ENCODE data around the gene LMAN2.

LMAN2 gene

DNA sequence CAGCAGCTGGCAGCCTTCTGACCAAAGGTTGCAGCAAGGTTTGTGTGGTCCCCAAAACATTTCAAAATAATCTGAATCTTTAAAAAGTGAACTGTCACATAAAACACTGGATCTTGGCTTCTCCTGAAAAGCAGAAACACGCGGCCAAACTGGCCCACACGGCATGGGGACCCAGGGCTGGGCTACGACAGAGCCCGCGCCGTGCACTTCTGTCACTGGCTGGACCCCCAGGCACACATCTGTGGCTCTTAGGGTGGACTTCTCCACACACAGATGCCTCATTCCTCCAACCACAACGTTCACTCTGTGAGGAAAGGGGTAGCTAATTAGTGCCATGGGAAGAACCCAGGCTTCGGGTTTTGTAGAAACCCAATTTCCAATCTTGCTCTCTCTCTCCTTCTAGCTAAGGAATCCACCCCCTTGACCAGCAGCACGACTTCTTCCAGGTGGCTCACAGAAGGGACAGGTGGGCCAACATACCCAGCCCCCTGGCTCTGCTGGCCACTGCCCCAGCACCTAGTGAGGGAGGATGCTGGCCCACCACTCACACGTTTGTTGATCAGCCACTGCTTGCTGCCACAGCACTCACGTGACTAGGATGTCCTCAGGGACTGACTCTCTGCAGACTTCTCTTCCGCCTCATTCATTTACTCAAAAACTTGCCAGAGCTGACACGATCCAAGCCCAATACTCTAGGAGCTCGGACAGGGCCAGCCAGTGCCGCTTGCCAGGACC is 17.9 kb downstream of the LMAN2 start:
- Histone ChIP-seq H3K4me2 (peak overlapping the region; percentile 74 to 98 (median 90)), H3K4me1 (peaks cover 68 to 100% (median 97%) of the 10 kb centered on the region in 10 experiments), H3K27me3 (no peaks in the 10 kb centered on the region), H3K9ac (peak overlapping the region in 8 of 11 experiments; percentile 55 to 83 (median 76); a peak in 16 of 22 replicates), H4K20me1 (peaks cover 10 to 100% (median 64%) of the 10 kb centered on the region in 11 experiments; a peak in 21 of 22 replicates), H3K36me3 (peaks cover 45 to 91% (median 71%) of the 10 kb centered on the region in 11 experiments), H3K27ac (peak overlapping the region in 9 of 11 experiments; percentile 2 to 92 (median 83); a peak in 16 of 22 replicates), H3K4me3 (peak overlapping the region in 5 of 10 experiments; percentile 21 to 55 (median 29); a peak in 7 of 20 replicates), H3K9me3 (replicated peaks in 1 of 11) (no peaks in the 10 kb centered on the region)
- TF ChIP-seq Cebpa-rat (IDR thresholded peaks at IDR 0.05): peak in 1 of 11 experiments; percentile 21; a peak in 1 of 22 replicates

DNA sequence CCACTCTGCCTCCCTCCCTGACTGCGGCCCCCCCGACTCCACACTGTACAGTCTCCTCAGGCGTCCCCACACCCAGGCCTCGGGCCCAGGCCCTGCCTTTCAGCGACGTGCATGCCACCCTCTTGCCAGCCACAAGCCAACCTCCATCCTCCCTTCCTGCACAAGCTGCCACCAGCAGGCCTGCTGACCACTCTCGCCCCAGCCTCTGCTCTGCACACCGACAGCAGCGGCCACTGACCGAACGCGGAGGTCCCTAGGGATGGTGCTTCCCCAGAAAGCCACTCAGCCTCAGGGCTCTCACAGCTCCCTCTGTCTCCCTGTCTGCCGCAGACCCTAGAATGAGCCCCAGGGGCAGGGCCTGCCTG is 18.6 kb downstream of the LMAN2 start:
- H3K9me3 ChIP-seq (replicated peaks in 1 of 11): no peaks in the 10 kb centered on the region
- peaks cover 3 to 100% (median 57%) of the 10 kb centered on the region in 11 experiments; a peak in 20 of 22 replicates for H4K20me1 ChIP-seq
- peak overlapping the region in 6 of 10 experiments; percentile 2 to 55 (median 26); a peak in 10 of 20 replicates for H3K4me3 ChIP-seq
- TF ChIP-seq Cebpa-rat (IDR thresholded peaks at IDR 0.05): no peak
- H3K27me3 ChIP-seq: no peaks in the 10 kb centered on the region
- peak overlapping the region in 9 of 11 experiments; percentile 44 to 92 (median 83); a peak in 18 of 22 replicates for H3K27ac ChIP-seq
- H3K4me2 ChIP-seq: peak overlapping the region; percentile 74 to 98 (median 90)
- peaks cover 42 to 84% (median 66%) of the 10 kb centered on the region in 11 experiments for H3K36me3 ChIP-seq
- peaks cover 69 to 100% (median 97%) of the 10 kb centered on the region in 10 experiments for H3K4me1 ChIP-seq
- peak overlapping the region in 9 of 11 experiments; percentile 52 to 83 (median 75); a peak in 17 of 22 replicates for H3K9ac ChIP-seq

DNA sequence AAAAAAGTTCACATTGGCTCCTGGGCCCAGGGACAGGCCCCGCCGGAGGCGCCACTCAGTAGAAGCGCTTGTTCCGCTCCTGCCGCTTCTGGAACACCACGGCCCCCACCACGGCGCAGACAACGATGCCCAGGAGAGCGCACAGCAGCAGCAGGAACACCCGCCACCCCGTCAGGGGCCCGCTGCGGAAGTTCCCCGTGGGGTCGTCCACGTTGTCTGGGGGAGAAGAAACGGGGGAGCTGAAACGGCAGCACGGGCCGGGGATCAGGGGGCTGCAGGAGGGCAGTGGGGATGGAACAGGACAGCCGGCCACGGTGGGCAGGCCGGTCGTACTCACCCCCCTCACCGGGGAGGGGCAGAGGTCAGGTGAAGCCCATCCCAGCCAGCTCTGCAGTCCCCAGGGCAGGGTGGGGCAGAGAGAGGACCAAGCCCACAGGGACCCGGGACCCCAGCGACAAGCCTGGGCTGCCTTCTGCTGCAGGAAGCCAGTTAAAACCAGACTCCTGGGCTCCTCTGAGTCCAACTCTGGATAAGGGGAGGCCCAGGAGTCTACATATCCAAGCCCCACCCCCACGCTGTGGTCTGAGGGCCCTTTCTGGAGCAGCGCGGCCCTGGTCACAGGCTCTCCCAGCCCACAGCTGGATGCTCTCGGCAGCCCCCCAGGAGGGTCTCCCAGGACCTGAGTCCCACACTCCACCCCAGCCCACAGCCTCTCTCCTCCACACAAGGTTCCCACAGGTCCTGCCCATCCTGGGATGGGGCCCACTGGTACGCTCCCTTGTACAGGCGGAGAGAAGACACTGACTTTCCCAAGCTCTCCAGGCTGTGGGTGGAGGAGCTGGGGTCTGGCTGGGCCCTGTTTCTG is 19.2 kb downstream of the LMAN2 start:
- peaks cover 75 to 100% (median 97%) of the 10 kb centered on the region in 10 experiments for H3K4me1 ChIP-seq
- H3K4me2 ChIP-seq: peak overlapping the region; percentile 74 to 98 (median 90)
- peak overlapping the region in 9 of 11 experiments; percentile 44 to 92 (median 83); a peak in 18 of 22 replicates for H3K27ac ChIP-seq
- no peak for TF ChIP-seq Cebpa-rat (IDR thresholded peaks at IDR 0.05)
- H3K9me3 ChIP-seq (replicated peaks in 1 of 11): no peaks in the 10 kb centered on the region
- peak overlapping the region in 7 of 10 experiments; percentile 2 to 55 (median 27); a peak in 10 of 20 replicates for H3K4me3 ChIP-seq
- peaks cover 36 to 78% (median 59%) of the 10 kb centered on the region in 11 experiments for H3K36me3 ChIP-seq
- peak overlapping the region in 9 of 11 experiments; percentile 52 to 83 (median 75); a peak in 19 of 22 replicates for H3K9ac ChIP-seq
- no peaks in the 10 kb centered on the region for H3K27me3 ChIP-seq
- peaks cover 0 to 100% (median 50%) of the 10 kb centered on the region in 11 experiments; a peak in 19 of 22 replicates for H4K20me1 ChIP-seq

DNA sequence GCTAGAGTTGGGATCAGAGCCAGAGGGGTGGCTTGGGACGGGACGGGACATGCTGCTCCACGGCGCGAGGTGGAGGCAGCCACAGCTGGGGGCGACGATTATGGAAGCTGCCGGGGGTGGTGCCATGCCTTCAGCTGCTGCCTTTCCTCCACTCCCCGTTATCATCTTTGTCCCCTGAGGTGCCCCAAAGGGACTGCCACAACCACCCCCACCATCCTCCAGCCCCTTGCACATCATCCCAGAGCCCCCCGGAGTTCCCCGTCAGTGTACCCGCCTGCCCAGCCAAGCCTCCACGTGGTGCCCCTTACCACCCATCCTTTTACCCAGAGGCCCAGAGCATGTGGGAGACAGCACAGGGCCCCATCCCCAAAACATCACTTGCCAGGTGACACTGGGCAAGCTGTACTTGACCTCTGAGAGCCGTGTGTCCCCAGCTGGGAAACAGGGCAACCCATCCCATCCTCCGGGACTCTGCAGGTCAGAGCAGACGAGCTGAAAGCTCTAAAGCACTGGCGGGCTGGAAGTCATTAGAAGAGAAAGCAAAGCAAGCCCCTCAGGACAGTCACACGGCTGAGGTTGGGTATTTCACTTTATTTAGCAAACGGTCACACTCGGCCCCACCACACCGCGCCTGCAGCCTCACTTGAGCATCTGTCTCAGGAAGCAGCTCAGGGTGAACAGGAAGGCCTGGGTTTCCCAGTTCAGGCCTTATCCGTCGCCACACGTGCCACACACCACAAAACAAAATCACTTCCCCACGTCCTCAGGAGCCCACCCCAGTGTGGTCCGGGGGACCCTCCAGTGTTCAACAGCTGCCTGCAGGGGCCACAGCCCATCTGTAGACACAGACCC is 20.3 kb downstream of the LMAN2 start:
- peak overlapping the region in 9 of 11 experiments; percentile 44 to 92 (median 83); a peak in 18 of 22 replicates for H3K27ac ChIP-seq
- H3K9ac ChIP-seq: peak overlapping the region in 10 of 11 experiments; percentile 14 to 83 (median 74); a peak in 17 of 22 replicates
- peaks cover 0 to 95% (median 41%) of the 10 kb centered on the region in 11 experiments; a peak in 19 of 22 replicates for H4K20me1 ChIP-seq
- peaks cover 25 to 70% (median 51%) of the 10 kb centered on the region in 11 experiments; a peak in 21 of 22 replicates for H3K36me3 ChIP-seq
- peak overlapping the region; percentile 74 to 98 (median 90) for H3K4me2 ChIP-seq
- TF ChIP-seq Cebpa-rat (IDR thresholded peaks at IDR 0.05): peak in 1 of 11 experiments; percentile 61; a peak in 2 of 22 replicates
- H3K4me1 ChIP-seq: peaks cover 71 to 95% (median 89%) of the 10 kb centered on the region in 10 experiments
- peak overlapping the region in 6 of 10 experiments; percentile 2 to 55 (median 28); a peak in 8 of 20 replicates for H3K4me3 ChIP-seq
- no peaks in the 10 kb centered on the region for H3K9me3 ChIP-seq (replicated peaks in 1 of 11)
- no peaks in the 10 kb centered on the region for H3K27me3 ChIP-seq

DNA sequence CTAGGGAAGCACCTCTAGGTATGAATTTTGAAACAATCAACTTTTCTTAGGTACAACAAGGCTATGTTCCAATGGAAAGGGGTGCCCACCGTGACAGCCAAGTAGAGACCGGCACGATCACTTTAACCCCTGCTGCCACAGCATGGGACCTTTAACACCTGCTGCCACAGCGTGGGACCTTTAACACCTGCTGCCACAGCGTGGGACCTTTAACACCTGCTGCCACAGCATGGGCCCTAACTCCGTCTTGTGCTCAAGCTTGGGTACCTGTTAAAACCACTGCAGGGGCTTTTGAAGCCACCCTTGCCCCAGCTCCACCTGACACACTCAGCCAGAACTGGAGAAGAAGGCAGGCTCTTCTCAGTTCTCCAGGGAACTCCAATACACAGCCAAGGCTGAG is 21.6 kb downstream of the LMAN2 start:
- Histone ChIP-seq H3K4me3 (no peak overlapping the region), H3K9me3 (replicated peaks in 1 of 11) (no peaks in the 10 kb centered on the region), H3K4me2 (peak overlapping the region in 9 of 11 experiments; percentile 81 to 98 (median 91); a peak in 17 of 22 replicates), H3K27me3 (no peaks in the 10 kb centered on the region), H3K4me1 (peaks cover 61 to 95% (median 86%) of the 10 kb centered on the region in 10 experiments), H3K9ac (peak overlapping the region in 6 of 11 experiments; percentile 73 to 83 (median 78); a peak in 6 of 22 replicates), H3K36me3 (peaks cover 16 to 68% (median 41%) of the 10 kb centered on the region in 11 experiments), H4K20me1 (peaks cover 0 to 93% (median 28%) of the 10 kb centered on the region in 11 experiments; a peak in 19 of 22 replicates), H3K27ac (peak overlapping the region in 5 of 11 experiments; percentile 83 to 92 (median 85); a peak in 8 of 22 replicates)
- no peak for TF ChIP-seq Cebpa-rat (IDR thresholded peaks at IDR 0.05)

DNA sequence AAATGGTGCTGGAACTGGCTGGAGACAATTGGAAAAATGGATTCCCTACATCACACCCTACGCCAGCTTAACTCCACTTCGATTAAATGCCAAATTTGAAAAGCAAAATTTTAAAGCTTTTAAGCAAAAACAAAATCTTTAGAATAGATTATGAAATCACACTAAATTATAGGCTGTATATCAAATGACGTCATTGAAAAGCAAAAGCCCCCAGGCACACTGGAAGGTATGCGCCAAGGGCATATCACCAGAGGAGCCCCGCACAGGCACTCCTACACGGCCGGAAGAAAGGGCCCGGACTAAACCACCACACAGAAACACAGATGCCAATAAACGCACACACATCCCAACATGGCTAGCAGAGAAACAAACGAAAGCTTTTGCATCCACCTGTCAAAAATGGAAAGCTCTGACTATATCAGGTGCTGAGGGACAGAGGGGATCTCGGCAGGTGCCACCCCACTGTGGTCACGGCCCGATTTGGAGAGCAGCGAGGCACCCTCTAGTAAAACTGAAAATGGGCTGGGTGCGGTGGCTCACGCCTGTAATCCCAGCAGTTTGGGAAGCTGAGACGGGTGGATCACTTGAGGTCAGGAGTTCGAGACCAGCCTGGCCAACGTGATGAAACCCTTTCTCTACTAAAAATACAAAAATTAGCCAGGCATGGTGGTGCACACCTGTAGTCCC is 22.8 kb downstream of the LMAN2 start:
- Histone ChIP-seq H3K4me2 (peak overlapping the region; percentile 51 to 94 (median 77)), H3K36me3 (peaks cover 4 to 66% (median 35%) of the 10 kb centered on the region in 11 experiments; a peak in 21 of 22 replicates), H4K20me1 (peaks cover 0 to 91% (median 18%) of the 10 kb centered on the region in 11 experiments; a peak in 15 of 22 replicates), H3K27me3 (no peaks in the 10 kb centered on the region), H3K4me1 (peaks cover 56 to 95% (median 86%) of the 10 kb centered on the region in 10 experiments), H3K9me3 (replicated peaks in 1 of 11) (0 out of 22 replicates have a peak, but pooled peaks cover 0 to 6% (median 0%) of the 10 kb centered on the region in 11 experiments), H3K9ac (peak overlapping the region in 8 of 11 experiments; percentile 10 to 59 (median 42); a peak in 7 of 22 replicates), H3K27ac (peak overlapping the region in 3 of 11 experiments; percentile 36 to 43 (median 42); a peak in 5 of 22 replicates), H3K4me3 (no peak overlapping the region)
- no peak for TF ChIP-seq Cebpa-rat (IDR thresholded peaks at IDR 0.05)
